MG63 (cell line): ENCODE results near the gene PC. TPM values are rescaled to one million over a fixed set of nuclear protein-coding genes. Genes with fewer than 3 reads are reported as not detected.
A peak's percentile ranks its signal among the peaks of the same experiment; 100 is the strongest.
"Not testable (repeated sequence)": the region's sequence is repeated elsewhere in the genome, so short reads cannot be mapped to it uniquely, and the experiment has no call there.

Source experiments
- DNase-seq: peaks from one replicate; pipeline ENCODE4 v3.0.0-alpha.2; 2020
- H3K27me3 ChIP-seq: fragments of 250-450 bp; sonication (Bioruptor Pico); 2 replicates; pipeline ENCODE4 v1.5.1; 2020; ENCODE audit warnings: mild to moderate bottlenecking, moderate library complexity
- H3K36me3 ChIP-seq: fragments of 250-450 bp; sonication (Bioruptor Pico); 2 replicates; pipeline ENCODE4 v1.5.1; 2020; ENCODE audit warnings: mild to moderate bottlenecking, moderate library complexity
- H3K4me3 ChIP-seq: fragments of 250-450 bp; sonication (Bioruptor Pico); 2 replicates; pipeline ENCODE4 v1.5.1; 2020; ENCODE audit warnings: mild to moderate bottlenecking, moderate library complexity
- H3K9me3 ChIP-seq: fragments of 250-450 bp; sonication (Bioruptor Pico); 2 replicates; pipeline ENCODE4 v1.5.1; 2020; ENCODE audit warnings: mild to moderate bottlenecking, moderate library complexity
- total RNA-seq: library from RNA; depleted of rRNA; stranded (reverse); fragments of >200 nt; shearing (Covaris generic); gene quantifications from 2 replicates; pipeline ENCODE4 v1.2.3, GENCODE V29; 2014; ENCODE audit warnings: low replicate concordance; rRNA removed

PC gene, protein sequence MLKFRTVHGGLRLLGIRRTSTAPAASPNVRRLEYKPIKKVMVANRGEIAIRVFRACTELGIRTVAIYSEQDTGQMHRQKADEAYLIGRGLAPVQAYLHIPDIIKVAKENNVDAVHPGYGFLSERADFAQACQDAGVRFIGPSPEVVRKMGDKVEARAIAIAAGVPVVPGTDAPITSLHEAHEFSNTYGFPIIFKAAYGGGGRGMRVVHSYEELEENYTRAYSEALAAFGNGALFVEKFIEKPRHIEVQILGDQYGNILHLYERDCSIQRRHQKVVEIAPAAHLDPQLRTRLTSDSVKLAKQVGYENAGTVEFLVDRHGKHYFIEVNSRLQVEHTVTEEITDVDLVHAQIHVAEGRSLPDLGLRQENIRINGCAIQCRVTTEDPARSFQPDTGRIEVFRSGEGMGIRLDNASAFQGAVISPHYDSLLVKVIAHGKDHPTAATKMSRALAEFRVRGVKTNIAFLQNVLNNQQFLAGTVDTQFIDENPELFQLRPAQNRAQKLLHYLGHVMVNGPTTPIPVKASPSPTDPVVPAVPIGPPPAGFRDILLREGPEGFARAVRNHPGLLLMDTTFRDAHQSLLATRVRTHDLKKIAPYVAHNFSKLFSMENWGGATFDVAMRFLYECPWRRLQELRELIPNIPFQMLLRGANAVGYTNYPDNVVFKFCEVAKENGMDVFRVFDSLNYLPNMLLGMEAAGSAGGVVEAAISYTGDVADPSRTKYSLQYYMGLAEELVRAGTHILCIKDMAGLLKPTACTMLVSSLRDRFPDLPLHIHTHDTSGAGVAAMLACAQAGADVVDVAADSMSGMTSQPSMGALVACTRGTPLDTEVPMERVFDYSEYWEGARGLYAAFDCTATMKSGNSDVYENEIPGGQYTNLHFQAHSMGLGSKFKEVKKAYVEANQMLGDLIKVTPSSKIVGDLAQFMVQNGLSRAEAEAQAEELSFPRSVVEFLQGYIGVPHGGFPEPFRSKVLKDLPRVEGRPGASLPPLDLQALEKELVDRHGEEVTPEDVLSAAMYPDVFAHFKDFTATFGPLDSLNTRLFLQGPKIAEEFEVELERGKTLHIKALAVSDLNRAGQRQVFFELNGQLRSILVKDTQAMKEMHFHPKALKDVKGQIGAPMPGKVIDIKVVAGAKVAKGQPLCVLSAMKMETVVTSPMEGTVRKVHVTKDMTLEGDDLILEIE
- total RNA-seq: 7.6 and 13.0 TPM in 2 replicates

DNA sequence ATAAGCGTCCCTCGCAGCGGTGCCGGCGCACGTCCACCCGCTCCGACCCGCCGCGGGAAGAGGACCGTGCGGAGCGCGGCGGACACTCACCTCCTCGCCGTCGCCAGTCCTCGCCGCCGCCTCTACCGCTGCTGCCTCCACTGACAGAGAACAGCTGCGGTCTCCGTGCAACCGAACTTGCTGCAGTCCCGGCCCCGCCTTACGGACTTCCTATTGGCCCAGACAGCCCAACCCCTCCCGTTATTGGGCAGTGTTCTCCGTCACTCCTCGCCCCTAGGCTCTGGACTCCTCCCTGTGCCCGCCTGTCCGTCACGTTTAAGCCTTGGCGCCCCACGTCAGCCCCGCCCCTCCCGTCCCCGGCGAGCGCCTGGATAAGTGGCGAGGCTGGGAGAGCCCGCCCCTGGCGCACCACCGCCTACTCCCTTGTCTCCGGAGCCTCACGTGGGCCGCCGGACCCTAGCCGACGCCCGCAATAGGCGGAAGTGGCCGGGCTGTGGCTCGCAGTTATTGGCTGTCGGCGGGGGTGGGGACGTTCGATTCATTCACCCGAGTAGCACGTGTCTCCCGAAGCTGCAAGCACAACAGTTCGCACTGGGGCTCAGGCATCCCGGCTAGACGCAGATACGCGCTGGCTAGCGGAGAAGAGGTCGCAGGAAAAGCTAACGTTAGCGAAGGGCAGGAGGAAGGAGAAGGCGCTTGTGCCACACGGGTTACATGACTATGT, at the start of gene PC:
TSS of gene PC (minus strand) at position 152 of the 724 bp plus-strand sequence. CDS start 86,224 bp downstream, outside the sequence.
- no peaks in the 10 kb centered on the region for H3K36me3 ChIP-seq
- DNase-seq: peak; percentile 100
- peak within 1 kb of the TSS; percentile 64 for H3K4me3 ChIP-seq
- no peaks in the 10 kb centered on the region for H3K27me3 ChIP-seq
- H3K9me3 ChIP-seq: no peaks in the 10 kb centered on the region

DNA sequence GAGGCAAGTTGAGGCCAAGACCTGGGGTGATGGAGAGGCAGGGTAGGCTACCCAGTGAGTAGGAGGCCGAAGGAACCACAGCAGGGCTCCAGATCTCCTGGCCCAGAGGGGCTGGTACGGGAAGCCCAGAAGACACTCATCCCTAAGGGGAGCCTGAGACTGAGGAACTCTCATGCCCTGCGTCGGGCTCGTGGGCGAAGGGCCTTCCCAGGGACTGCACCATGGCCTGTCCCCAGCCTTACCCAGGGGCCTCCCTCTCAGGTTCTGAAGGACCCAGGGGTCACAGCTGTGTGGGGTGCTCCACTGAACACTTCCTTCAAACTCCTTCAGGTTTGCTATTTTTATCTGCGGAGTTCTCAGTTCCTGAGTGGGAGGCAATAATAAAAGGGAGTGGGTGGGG, 48.9 kb upstream of the PC start:
- no peaks in the 10 kb centered on the region for H3K9me3 ChIP-seq
- no peaks in the 10 kb centered on the region for H3K36me3 ChIP-seq
- no peak overlapping the region for H3K4me3 ChIP-seq
- H3K27me3 ChIP-seq: no peaks in the 10 kb centered on the region
- DNase-seq: no peak

DNA sequence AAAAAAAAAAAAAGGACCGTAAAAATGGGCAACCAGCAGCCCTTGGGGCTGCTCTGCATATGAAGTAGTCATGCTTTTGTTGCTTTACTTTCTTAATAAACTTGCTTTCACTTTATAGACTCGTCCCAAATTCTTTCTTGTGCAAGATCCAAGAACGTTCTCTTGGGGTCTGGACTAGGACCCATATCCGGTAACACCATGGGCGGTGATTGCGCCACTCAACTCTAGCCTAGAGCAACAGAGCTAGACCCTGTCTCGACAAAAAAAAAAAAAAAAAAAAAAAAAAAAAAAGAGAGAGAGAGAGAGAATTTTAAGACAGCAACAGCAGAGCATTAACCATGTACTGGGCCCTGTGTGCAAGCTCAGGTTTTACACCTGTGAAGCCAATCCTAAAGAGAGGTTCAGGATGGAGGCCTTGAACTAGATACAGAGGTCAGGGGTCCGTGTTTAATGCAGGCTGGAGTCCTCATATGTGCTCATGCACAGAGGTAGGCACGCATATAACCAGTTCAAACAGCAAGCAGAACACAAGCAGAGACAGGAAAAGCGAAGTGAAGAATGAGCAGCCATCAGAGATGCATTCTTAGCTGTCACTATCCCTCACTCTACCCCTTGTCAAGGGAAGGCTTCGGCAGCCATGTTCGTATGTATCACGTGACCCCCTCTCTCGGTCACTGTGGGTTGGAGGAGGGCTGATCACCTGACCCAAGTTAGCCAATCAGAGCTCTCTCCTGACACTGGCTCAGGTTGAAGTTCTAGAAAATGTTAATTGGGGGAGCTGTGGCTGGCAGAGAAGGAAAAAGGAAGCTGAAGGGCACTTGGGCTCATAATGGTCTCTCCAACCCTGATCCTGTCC, 48.1 kb upstream of the PC start:
- no peaks in the 10 kb centered on the region for H3K9me3 ChIP-seq
- no peaks in the 10 kb centered on the region for H3K27me3 ChIP-seq
- no peaks in the 10 kb centered on the region for H3K36me3 ChIP-seq
- peak; percentile 48 for DNase-seq
- no peak overlapping the region for H3K4me3 ChIP-seq

GRCh38 chr11:67005200-67005599, 47.0 kb upstream of the PC start:
- not testable (repeated sequence) for H3K27me3 ChIP-seq, DNase-seq, H3K36me3 ChIP-seq, H3K4me3 ChIP-seq, H3K9me3 ChIP-seq

GRCh38 chr11:67002921-67003411, 44.8 kb upstream of the PC start:
- no peak overlapping the region for H3K4me3 ChIP-seq
- H3K9me3 ChIP-seq: no peaks in the 10 kb centered on the region
- DNase-seq: no peak
- no peaks in the 10 kb centered on the region for H3K27me3 ChIP-seq
- no peaks in the 10 kb centered on the region for H3K36me3 ChIP-seq

GRCh38 chr11:67002297-67002913, 44.2 kb upstream of the PC start:
- H3K36me3 ChIP-seq: no peaks in the 10 kb centered on the region
- no peaks in the 10 kb centered on the region for H3K27me3 ChIP-seq
- no peak overlapping the region for H3K4me3 ChIP-seq
- no peaks in the 10 kb centered on the region for H3K9me3 ChIP-seq
- DNase-seq: no peak

GRCh38 chr11:67001332-67001731, 43.1 kb upstream of the PC start:
- no peak for DNase-seq
- H3K36me3 ChIP-seq: no peaks in the 10 kb centered on the region
- H3K9me3 ChIP-seq: no peaks in the 10 kb centered on the region
- no peaks in the 10 kb centered on the region for H3K27me3 ChIP-seq
- no peak overlapping the region for H3K4me3 ChIP-seq

DNA sequence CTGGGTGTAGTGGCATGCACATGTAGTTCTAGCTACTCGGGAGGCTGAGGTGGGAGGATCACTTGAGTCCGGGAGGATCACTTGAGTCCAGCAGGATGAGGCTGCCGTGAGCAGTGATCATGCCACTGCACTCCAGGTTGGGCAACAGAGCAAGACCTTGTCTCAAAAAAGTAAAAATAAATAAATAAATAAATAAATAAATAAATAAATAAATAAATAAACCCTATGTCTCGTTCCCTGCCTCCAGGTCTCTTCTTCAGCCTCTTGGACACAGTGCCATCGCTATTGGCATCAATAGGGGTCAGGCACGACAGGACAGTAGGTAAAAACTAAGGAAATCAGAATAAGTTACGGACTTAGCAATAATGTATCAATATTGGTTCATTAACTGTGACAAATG, 41.4 kb upstream of the PC start:
- no peaks in the 10 kb centered on the region for H3K27me3 ChIP-seq
- DNase-seq: no peak
- no peaks in the 10 kb centered on the region for H3K36me3 ChIP-seq
- no peaks in the 10 kb centered on the region for H3K9me3 ChIP-seq
- H3K4me3 ChIP-seq: no peak overlapping the region

- Histone ChIP-seq H3K27me3 (no peaks in the 10 kb centered on the region), H3K4me3 (no peak overlapping the region), H3K9me3 (no peaks in the 10 kb centered on the region), H3K36me3 (no peaks in the 10 kb centered on the region)
- peak; percentile 68 for DNase-seq
Observed at GRCh38 chr11:66996609-66997273, 38.6 kb upstream of the PC start.

- Histone ChIP-seq H3K36me3 (no peaks in the 10 kb centered on the region), H3K27me3 (no peaks in the 10 kb centered on the region), H3K9me3 (no peaks in the 10 kb centered on the region), H3K4me3 (no peak overlapping the region)
- DNase-seq: no peak
Observed at GRCh38 chr11:66992041-66992440, 33.9 kb upstream of the PC start.

DNA sequence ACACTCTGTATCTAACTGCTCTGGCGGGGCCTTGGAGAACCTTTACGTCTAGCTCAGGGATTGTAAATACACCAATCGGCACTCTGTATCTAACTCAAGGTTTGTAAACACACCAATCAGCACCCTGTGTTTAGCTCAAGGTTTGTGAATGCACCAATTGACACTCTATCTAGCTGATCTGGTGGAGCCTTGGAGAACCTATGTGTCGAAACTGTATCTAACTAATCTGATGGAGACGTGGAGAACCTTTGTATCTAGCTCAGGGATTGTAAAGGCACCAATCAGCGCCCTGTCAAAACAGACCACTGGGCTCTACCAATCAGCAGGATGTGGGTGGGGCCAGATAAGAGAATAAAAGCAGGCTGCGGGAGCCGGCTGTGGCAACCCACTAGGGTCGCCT, 31.2 kb upstream of the PC start:
- not testable (repeated sequence) for DNase-seq, H3K4me3 ChIP-seq, H3K27me3 ChIP-seq, H3K36me3 ChIP-seq, H3K9me3 ChIP-seq

GRCh38 chr11:66988741-66989140, 30.6 kb upstream of the PC start:
- H3K4me3 ChIP-seq, H3K27me3 ChIP-seq, H3K36me3 ChIP-seq, DNase-seq, H3K9me3 ChIP-seq: not testable (repeated sequence)

GRCh38 chr11:66987924-66988637, 29.9 kb upstream of the PC start:
- Histone ChIP-seq H3K9me3 (no peaks in the 10 kb centered on the region), H3K36me3 (no peaks in the 10 kb centered on the region), H3K27me3 (no peaks in the 10 kb centered on the region), H3K4me3 (no peak overlapping the region)
- DNase-seq: no peak

- DNase-seq: no peak
- no peaks in the 10 kb centered on the region for H3K36me3 ChIP-seq
- no peaks in the 10 kb centered on the region for H3K27me3 ChIP-seq
- no peak overlapping the region for H3K4me3 ChIP-seq
- no peaks in the 10 kb centered on the region for H3K9me3 ChIP-seq
Observed at GRCh38 chr11:66987158-66987620, 29.0 kb upstream of the PC start.
